Tibial nerve (tissue), 4 donors: ENCODE data around the gene PHF19.

Experiments used
- EP300 ChIP-seq, 2 donors: sonication (generic); formaldehyde crosslinking; IDR thresholded peaks; one replicate each; pipeline ENCODE4 v1.6.1; 2017; ENCODE audit warnings: antibody characterized with exemption in 2 of 2, mild to moderate bottlenecking in 1 of 2
- TF ChIP-seq, protein P1 (sequence below), 5 experiments: fragments of 200-600 bp in 3 of 5; fragments of 450-650 bp in 2 of 5; sonication (generic) in 3 of 5; IDR thresholded peaks; one replicate each; pipeline ENCODE4 v1.5.1; 2016 to 2019; ENCODE audit warnings: antibody characterized with exemption in 5 of 5, mild to moderate bottlenecking in 3 of 5, moderate library complexity in 2 of 5

DNA sequence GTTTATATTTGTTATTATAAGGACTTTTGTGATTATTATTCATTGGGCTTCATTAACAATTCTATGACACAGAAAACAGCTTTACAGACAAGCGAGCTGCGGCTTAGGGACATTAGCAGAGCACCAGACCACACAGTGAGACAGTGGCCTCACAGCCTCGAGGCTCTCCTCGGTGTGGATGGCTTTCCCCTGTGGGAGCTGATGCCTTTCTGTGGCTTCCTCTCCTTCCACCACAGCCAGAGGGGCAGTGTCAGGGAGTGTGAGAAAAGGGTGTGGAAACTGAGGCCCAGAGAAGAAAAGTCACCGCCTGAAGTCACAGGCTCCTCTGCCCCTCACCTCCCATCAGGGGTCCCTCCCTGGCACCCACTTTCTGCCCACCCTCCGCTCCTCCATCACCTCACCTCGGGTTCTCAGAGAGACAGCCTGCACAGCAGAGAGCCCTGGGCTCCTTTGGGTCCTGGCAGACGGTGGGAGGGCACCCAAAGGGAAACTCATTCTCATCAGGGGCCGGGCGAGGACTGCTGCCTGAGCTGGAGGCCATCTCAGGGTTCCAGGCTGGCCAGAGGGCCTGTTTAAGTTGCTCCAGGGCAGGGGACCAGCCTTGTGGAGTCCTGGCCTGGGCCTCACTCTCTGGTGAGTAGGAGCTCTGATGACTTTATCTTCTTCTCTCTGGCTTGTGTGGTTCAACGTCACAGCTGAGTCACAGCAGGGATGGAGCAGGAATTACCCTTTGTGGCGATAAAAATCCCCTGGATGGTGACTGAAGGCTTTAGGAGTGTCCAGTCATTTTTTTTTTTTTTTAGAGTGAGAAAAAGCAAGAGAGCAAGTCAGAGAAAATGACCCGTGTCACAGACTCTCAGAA lies 48.8 kb upstream of the PHF19 start:
- no peak for TF ChIP-seq EP300 (IDR thresholded peaks at IDR 0.05)
- TF ChIP-seq, protein P1, sequence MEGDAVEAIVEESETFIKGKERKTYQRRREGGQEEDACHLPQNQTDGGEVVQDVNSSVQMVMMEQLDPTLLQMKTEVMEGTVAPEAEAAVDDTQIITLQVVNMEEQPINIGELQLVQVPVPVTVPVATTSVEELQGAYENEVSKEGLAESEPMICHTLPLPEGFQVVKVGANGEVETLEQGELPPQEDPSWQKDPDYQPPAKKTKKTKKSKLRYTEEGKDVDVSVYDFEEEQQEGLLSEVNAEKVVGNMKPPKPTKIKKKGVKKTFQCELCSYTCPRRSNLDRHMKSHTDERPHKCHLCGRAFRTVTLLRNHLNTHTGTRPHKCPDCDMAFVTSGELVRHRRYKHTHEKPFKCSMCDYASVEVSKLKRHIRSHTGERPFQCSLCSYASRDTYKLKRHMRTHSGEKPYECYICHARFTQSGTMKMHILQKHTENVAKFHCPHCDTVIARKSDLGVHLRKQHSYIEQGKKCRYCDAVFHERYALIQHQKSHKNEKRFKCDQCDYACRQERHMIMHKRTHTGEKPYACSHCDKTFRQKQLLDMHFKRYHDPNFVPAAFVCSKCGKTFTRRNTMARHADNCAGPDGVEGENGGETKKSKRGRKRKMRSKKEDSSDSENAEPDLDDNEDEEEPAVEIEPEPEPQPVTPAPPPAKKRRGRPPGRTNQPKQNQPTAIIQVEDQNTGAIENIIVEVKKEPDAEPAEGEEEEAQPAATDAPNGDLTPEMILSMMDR (IDR thresholded peaks at IDR 0.05), result no peak
